ENCODE data around the gene ST6GALNAC1. TPM values are rescaled to one million over a fixed set of nuclear protein-coding genes. Genes with fewer than 3 reads are reported as not detected.
A peak's percentile ranks its signal among the peaks of the same experiment; 100 is the strongest.

ST6GALNAC1 gene
- total RNA-seq, 4 donors from 2014 or later = 0.83 to 4.9 (median 3.2) TPM

- Histone ChIP-seq H3K9me3 (peaks cover 0 to 3% (median 0%) of the 10 kb centered on the region in 4 donors), H3K36me3 (no peaks in the 10 kb centered on the region), H3K4me1 (no peaks in the 10 kb centered on the region), H3K27me3 (no peaks in the 10 kb centered on the region), H3K4me3 (no peak overlapping the region), H3K27ac (replicated peaks in 1 of 4) (no peak overlapping the region)
- TF ChIP-seq POLR2A (IDR thresholded peaks at IDR 0.05; ENCODE audit: low read depth) (no peak), EP300 (IDR thresholded peaks at IDR 0.05) (no peak), POLR2AphosphoS5 (IDR thresholded peaks at IDR 0.05) (no peak)
- TF ChIP-seq, protein P1, sequence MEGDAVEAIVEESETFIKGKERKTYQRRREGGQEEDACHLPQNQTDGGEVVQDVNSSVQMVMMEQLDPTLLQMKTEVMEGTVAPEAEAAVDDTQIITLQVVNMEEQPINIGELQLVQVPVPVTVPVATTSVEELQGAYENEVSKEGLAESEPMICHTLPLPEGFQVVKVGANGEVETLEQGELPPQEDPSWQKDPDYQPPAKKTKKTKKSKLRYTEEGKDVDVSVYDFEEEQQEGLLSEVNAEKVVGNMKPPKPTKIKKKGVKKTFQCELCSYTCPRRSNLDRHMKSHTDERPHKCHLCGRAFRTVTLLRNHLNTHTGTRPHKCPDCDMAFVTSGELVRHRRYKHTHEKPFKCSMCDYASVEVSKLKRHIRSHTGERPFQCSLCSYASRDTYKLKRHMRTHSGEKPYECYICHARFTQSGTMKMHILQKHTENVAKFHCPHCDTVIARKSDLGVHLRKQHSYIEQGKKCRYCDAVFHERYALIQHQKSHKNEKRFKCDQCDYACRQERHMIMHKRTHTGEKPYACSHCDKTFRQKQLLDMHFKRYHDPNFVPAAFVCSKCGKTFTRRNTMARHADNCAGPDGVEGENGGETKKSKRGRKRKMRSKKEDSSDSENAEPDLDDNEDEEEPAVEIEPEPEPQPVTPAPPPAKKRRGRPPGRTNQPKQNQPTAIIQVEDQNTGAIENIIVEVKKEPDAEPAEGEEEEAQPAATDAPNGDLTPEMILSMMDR (IDR thresholded peaks at IDR 0.05) = no peak
- DNase-seq (ENCODE audit: extremely low spot score) = no peak
- WGBS = 91% methylated on average over 5 of the region's 5 CpGs
- intact Hi-C loops (cut with DNase I) = no loop called here
Observed at GRCh38 chr17:76650504-76650903, 6.9 kb upstream of the ST6GALNAC1 start.

DNA sequence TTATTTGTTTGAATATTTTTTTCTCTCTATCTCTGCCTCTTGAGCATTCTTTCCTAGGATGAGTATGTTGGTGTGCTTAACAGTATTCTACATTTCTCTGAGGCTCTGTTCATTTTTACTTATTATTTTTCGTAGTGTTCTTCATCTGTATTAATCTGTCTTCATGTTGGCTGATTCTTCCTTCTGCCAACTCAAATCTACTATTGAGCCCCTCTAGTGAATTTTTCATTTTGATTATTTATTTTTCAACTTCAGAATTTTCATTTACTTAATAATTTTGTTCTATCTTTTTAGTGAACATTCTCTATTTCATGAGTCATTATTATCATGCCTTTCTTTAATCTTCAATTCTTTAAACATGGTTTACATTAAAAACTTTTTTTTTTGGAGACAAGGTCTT is 3.2 kb upstream of the ST6GALNAC1 start:
- TF ChIP-seq, protein P1 (IDR thresholded peaks at IDR 0.05) = no peak
- no peak for TF ChIP-seq POLR2AphosphoS5 (IDR thresholded peaks at IDR 0.05)
- TF ChIP-seq POLR2A (IDR thresholded peaks at IDR 0.05; ENCODE audit: low read depth) = no peak
- no peak for TF ChIP-seq EP300 (IDR thresholded peaks at IDR 0.05)
- intact Hi-C loops (cut with DNase I) = no loop called here
- Histone ChIP-seq H3K4me1 (no peaks in the 10 kb centered on the region), H3K36me3 (no peaks in the 10 kb centered on the region), H3K4me3 (no peak overlapping the region), H3K9me3 (peaks cover 0 to 3% (median 0%) of the 10 kb centered on the region in 4 donors), H3K27ac (replicated peaks in 1 of 4) (no peak overlapping the region), H3K27me3 (no peaks in the 10 kb centered on the region)
- WGBS = 82% methylated on average over 1 of the region's 1 CpG
- no peak for DNase-seq (ENCODE audit: extremely low spot score)

DNA sequence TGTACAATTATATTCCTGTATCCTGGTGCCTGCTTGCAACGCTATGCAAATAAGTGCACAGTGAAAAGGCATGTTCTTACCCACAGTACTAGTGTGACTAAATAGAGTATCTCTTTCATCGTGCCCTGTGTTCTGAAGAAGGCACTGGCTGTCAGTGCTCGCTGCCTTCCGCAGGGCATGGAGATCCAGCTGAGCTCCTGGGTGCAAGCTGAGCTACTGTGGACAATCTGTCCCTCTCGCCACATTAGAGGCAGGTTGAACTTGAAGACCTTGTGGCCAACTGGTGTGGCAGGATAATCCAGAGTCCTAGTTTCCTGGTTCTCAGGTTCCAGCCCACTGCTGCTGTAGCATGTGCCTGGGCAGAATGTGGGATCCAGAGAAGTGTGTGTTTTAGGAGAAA is 1.9 kb upstream of the ST6GALNAC1 start:
- Histone ChIP-seq H3K27ac (replicated peaks in 1 of 4) (no peak overlapping the region), H3K4me3 (no peak overlapping the region), H3K27me3 (no peaks in the 10 kb centered on the region), H3K9me3 (peaks cover 0 to 3% (median 0%) of the 10 kb centered on the region in 4 donors), H3K4me1 (no peaks in the 10 kb centered on the region), H3K36me3 (no peaks in the 10 kb centered on the region)
- 68% methylated on average over 5 of the region's 5 CpGs for WGBS
- DNase-seq (ENCODE audit: extremely low spot score) = no peak
- TF ChIP-seq POLR2AphosphoS5 (IDR thresholded peaks at IDR 0.05) (no peak), POLR2A (IDR thresholded peaks at IDR 0.05; ENCODE audit: low read depth) (no peak), EP300 (IDR thresholded peaks at IDR 0.05) (no peak)
- TF ChIP-seq, protein P1 (IDR thresholded peaks at IDR 0.05) = no peak
- intact Hi-C loops (cut with DNase I) = no loop called here

GRCh38 chr17:76644995-76645394 is 1.4 kb upstream of the ST6GALNAC1 start:
- H3K4me3 ChIP-seq = no peak overlapping the region
- H3K9me3 ChIP-seq = peaks cover 0 to 3% (median 0%) of the 10 kb centered on the region in 4 donors
- intact Hi-C loops (cut with DNase I) = no loop called here
- H3K36me3 ChIP-seq = no peaks in the 10 kb centered on the region
- TF ChIP-seq, protein P1 (IDR thresholded peaks at IDR 0.05) = no peak
- TF ChIP-seq EP300 (IDR thresholded peaks at IDR 0.05) = no peak
- TF ChIP-seq POLR2A (IDR thresholded peaks at IDR 0.05; ENCODE audit: low read depth) = no peak
- TF ChIP-seq POLR2AphosphoS5 (IDR thresholded peaks at IDR 0.05) = no peak
- 87% methylated on average over 8 of the region's 8 CpGs for WGBS
- no peaks in the 10 kb centered on the region for H3K4me1 ChIP-seq
- no peak overlapping the region for H3K27ac ChIP-seq (replicated peaks in 1 of 4)
- no peaks in the 10 kb centered on the region for H3K27me3 ChIP-seq
- DNase-seq (ENCODE audit: extremely low spot score) = no peak

GRCh38 chr17:76642994-76643393 is 563 bp downstream of the ST6GALNAC1 start:
- TF ChIP-seq POLR2AphosphoS5 (IDR thresholded peaks at IDR 0.05) = no peak
- TF ChIP-seq EP300 (IDR thresholded peaks at IDR 0.05) = no peak
- no peak for TF ChIP-seq POLR2A (IDR thresholded peaks at IDR 0.05; ENCODE audit: low read depth)
- TF ChIP-seq, protein P1 (IDR thresholded peaks at IDR 0.05) = no peak
- DNase-seq (ENCODE audit: extremely low spot score) = no peak
- peaks cover 0 to 3% (median 0%) of the 10 kb centered on the region in 4 donors for H3K9me3 ChIP-seq
- 84% methylated on average over 6 of the region's 6 CpGs for WGBS
- peak overlapping the region in 2 of 4 donors; percentile 7 to 14 for H3K4me3 ChIP-seq
- H3K36me3 ChIP-seq = no peaks in the 10 kb centered on the region
- intact Hi-C loops (cut with DNase I) = no loop called here
- no peaks in the 10 kb centered on the region for H3K27me3 ChIP-seq
- peak overlapping the region in 2 of 4 donors; percentile 12 to 20 for H3K27ac ChIP-seq (replicated peaks in 1 of 4)
- no peaks in the 10 kb centered on the region for H3K4me1 ChIP-seq
